Measurements from ENCODE around the gene ABHD17A.

Gene ABHD17A

GRCh38 chr19:1853295-1854038, 31.8 kb downstream of the ABHD17A start:
- DNase-seq (ENCODE audit: low read depth in 2 of 2), result peak in 1 of 2 experiments; percentile 30

- DNase-seq (ENCODE audit: low read depth in 2 of 2), result no peak
Observed at GRCh38 chr19:1852581-1853128, 32.6 kb downstream of the ABHD17A start.

- no peak for DNase-seq (ENCODE audit: low read depth in 2 of 2)
Observed at GRCh38 chr19:1851654-1852580, 33.4 kb downstream of the ABHD17A start.

GRCh38 chr19:1850809-1851653, 34.3 kb downstream of the ABHD17A start:
- no peak for DNase-seq (ENCODE audit: low read depth in 2 of 2)

- DNase-seq (ENCODE audit: low read depth in 2 of 2), result no peak
Observed at GRCh38 chr19:1849886-1850398, 35.4 kb downstream of the ABHD17A start.

GRCh38 chr19:1849132-1849474, 36.2 kb downstream of the ABHD17A start:
- DNase-seq (ENCODE audit: low read depth in 2 of 2), result no peak

GRCh38 chr19:1848399-1849131, 36.7 kb downstream of the ABHD17A start, which contains the start of gene REXO1:
TSS of gene REXO1 (minus strand) at chr19:1848483. CDS start at chr19:1848358, 125 bp downstream.
- DNase-seq (ENCODE audit: low read depth in 2 of 2), result peak; percentile 84 to 87

- DNase-seq (ENCODE audit: low read depth in 2 of 2), result no peak
Observed at GRCh38 chr19:1847684-1848398, 37.5 kb downstream of the ABHD17A start.

GRCh38 chr19:1847348-1847683, 38.0 kb downstream of the ABHD17A start:
- DNase-seq (ENCODE audit: low read depth in 2 of 2), result no peak

GRCh38 chr19:1846517-1847204, 38.6 kb downstream of the ABHD17A start:
- DNase-seq (ENCODE audit: low read depth in 2 of 2), result no peak

- DNase-seq (ENCODE audit: low read depth in 2 of 2), result no peak
Observed at GRCh38 chr19:1845642-1846041, 39.7 kb downstream of the ABHD17A start.

GRCh38 chr19:1845125-1845515, 40.2 kb downstream of the ABHD17A start:
- no peak for DNase-seq (ENCODE audit: low read depth in 2 of 2)

GRCh38 chr19:1844513-1845124, 40.7 kb downstream of the ABHD17A start:
- DNase-seq (ENCODE audit: low read depth in 2 of 2), result no peak

GRCh38 chr19:1843646-1844394, 41.5 kb downstream of the ABHD17A start:
- no peak for DNase-seq (ENCODE audit: low read depth in 2 of 2)

GRCh38 chr19:1843116-1843515, 42.2 kb downstream of the ABHD17A start:
- no peak for DNase-seq (ENCODE audit: low read depth in 2 of 2)

- DNase-seq (ENCODE audit: low read depth in 2 of 2), result no peak
Observed at GRCh38 chr19:1841209-1841924, 43.9 kb downstream of the ABHD17A start.

- DNase-seq (ENCODE audit: low read depth in 2 of 2), result no peak
Observed at GRCh38 chr19:1840541-1841115, 44.7 kb downstream of the ABHD17A start.
